T1000 (cell line): Measurements from ENCODE around the gene R3HDM2.
A peak's percentile ranks its signal among the peaks of the same experiment; 100 is the strongest.

Source experiments
- DNase-seq: peaks from one replicate; lab custom pipeline; 2025; ENCODE audit warnings: mixed read lengths; lab: John Stamatoyannopoulos, UW

The R3HDM2 gene

DNA sequence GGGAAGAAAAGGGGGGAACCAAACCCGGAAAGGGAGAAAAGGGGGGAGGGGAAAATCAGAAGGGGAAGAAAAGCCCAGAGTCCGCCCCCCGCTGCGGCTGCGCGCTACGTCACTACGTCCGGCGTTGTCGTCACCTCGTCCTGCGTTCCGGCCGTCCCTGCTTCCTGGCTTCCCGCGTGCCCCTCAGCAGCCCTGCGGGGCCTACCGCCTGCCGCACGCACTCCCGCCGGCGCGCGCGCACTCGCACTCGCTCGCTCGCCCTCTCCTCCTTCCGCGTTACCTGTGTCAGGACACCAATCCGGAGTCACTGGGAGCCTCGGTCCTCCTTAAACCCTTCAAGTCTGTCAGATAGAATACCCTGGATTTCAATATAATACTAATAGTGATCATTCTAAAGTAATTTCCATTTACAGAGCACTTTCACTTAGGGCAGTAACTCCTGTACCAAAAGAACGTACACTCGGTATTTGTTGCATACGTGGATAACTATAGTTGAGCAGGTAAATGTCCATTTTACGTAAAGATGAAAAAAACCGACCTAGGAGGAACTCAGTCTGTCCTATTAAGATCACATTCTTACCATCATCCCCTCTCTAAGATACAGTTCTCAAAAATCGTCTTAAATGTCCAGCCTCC is at the start of gene R3HDM2:
R3HDM2 (minus strand) TSS at position 113 of the 636 bp plus-strand sequence. CDS start 120,615 bp downstream, outside the sequence.
- DNase-seq = peak; percentile 87

DNA sequence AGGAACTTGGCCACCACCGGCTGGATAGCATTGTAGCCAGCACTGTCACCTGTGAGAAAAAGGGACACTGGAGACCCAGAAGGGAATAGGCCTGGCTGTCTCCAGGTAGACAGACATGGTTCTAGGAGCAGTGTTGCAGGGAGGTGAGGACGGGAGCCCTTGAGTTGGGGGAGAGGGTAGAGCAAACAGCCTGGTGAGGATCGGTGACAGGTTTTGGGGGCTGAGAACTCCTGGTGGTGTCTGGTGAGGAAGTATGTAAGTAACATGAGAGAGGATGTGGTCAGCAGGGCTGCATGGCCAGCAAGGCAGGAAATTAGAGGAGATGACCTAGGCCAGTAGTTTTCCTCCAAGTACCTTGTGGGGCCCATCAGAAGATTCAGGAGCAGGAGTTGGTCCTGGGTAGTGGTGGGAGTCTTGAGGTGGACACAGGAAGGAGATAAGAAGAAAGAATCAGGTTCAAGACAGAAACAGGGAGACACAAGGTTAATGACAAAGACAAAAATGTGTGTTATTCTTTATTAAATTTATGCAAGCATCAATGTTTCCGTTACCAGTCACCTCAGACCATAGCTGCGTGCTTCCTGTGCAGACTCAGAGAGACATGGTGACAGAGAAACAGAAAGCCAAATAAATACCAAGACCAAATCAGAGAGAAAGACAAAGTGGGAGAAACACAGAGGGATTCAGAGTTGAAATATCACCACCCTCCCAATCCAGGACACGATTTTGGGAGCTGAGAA is 48.7 kb upstream of the R3HDM2 start, which contains the start of gene ARHGAP9:
ARHGAP9 (minus strand) TSS at position 491 of the 740 bp plus-strand sequence; CDS start at position 31, 460 bp downstream.
- DNase-seq = no peak

GRCh38 chr12:57479043-57479375 is 48.2 kb upstream of the R3HDM2 start:
- no peak for DNase-seq

DNA sequence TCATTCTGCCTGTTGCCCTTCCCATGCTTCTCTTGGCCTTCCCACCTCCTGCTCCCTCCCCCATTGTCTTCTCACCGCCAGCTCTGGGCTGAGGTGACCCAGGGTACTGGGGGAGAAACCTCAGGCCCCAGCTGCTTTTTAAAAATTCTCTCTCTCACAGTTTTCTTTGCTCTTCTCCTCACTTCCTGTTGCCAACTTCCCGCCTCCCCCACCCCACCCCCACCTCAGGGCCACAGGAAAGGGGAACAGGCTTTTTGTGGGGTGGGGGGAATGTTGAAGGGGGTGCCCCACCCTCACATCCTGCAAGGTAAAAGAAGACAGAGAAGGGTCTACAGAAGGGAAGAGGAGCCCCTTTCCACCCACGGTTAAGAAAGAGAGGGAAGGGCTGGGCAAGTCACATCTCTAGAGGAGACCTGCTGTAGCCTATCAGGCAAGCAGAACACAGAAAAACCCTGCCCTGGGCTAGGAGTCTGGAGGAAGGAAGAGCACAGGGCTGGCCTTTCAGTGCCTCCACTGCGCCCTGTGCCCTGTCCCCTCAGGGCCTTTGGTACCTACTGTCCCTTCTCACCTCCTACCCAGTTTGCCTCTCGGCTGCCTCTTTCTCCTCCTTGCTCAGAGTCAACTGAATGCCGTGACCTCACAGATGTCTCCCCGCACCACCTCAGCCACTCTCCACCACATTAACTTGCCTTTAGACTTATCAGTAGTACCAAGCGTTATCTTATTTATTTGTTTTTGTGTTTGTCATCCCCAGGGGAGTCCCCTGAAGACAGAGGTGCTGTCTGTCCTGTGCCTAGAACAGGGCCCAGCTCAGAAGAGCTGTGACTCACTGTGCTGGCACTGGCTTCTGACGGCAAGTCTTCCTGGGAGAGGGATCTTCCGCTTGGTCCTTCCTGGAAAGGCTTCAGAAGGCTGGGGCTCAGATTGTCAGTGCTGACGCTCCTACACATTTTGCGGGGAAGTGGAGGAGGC is 47.2 kb upstream of the R3HDM2 start:
- DNase-seq = no peak

DNA sequence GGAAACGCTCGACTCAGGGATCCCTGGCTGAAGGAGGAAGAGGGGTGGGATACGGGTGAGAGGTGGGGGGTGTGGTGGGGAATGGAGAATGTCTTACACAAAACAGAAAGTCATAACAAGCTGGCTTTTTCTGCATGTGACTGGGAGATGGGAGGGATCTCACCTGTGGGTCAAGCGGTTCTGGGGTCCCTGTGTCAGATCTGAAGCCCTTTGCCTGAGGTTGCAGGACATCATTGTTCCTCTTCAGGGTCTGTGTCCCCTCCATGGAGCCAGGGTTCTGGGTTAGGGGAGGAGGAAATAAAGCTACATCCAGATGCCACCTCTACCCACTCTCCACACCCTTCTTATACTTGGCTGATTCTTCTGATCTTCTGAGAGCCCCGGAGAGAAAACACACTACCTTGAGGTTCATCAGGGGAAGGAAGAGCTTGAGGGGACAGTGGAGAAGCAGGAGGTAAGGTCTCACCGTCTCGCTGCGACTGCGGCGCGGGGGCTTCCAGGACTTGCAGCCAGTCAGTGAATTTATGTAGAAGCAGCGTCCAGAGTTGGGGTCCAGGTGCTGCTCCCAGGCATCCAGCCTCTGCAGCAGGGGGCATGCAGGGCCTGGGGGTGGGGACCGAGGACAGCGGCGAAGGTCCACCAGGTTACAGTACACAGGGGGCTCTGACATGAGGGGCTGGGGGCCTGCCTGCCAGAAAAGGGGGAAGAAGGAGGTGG is 46.3 kb upstream of the R3HDM2 start:
- DNase-seq = no peak

DNA sequence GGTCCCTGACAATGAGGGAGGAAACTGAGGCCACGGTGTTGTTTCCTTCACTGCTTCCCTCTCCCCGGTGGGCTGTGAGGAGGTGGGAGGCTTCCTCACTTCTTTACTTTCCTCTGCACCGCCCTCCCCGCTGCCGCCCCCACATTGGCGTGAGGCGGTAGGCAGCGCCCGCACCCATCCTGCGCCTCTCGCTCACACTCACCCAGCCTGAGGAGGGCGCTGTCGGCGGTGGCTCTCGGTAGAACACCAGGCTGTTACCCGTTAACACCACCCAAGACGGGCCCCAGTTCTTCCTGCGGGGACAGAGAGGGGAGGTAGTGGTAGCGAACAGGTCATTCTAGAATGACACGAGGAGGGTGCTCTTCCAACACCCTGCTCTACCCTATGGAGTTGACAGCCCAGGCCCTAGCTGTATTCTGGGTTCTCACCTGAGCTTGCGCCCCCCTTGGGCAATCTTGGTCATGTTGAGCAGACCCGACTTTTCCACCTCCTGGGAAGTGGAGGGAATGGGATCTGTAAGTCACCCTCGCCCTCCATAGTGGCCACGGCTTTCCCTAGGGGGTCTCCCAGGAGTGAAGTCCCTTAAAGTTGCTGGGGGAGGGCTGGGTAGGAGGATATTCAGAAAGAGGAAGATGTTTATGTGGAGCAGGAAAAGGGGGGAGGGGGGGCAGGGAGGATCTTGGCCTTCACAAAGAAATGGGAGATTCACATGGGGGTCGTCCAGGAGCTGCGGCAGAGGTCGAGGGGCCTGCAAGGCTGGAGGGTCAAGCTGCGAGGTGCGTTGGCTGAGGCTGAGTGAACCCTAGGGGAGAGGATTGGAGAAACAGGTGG is 45.5 kb upstream of the R3HDM2 start:
- no peak for DNase-seq

DNA sequence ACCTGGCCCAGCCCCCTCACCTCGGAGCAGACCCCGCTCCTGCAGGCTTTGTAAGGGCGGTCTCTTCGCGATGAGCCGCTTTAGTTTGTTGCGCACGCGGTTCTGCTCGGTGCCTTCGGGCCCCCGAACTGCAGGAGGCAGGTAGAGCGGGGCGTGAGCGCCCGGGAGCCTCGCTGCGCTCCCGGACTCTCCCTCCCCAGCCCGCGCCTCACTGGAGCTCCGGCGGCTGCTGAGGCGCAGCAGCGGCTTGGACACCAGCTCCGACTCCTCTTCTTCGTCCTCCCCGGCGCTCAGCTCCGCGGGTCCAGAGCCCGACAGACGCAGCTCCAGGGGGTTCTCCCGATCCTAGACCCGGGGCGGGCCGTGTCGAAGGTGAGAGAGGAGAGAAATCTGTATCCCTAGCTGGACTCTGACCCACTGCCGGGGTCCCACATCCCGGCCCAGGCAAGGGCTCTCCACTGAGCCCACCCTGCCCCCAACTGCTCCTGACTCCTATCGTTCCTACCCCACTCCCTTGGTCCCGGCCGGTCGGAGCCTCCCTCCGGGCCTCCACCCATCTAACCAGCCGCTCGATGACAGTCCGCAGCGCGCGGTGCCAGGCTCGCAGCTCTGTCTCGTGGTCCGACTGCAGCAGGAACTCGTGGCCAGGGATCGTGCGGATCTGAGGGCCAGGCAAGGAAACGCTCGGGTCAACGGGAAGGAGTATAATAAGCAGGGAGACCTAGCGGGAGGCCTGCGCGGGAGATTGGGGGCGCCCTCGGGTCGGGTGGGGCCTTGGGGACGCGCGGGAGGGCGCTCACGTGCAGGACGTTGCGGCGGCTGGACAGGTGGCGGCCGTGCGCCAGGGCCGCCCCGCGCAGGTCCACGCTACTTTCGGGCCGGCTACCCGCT is 44.7 kb upstream of the R3HDM2 start:
- DNase-seq = no peak

GRCh38 chr12:57474862-57475261 is 44.0 kb upstream of the R3HDM2 start:
- no peak for DNase-seq

- DNase-seq = no peak
These were observed 43.6 kb upstream of the R3HDM2 start for GRCh38 chr12:57474430-57474829.

GRCh38 chr12:57473886-57474285 is 43.0 kb upstream of the R3HDM2 start:
- DNase-seq = no peak

DNA sequence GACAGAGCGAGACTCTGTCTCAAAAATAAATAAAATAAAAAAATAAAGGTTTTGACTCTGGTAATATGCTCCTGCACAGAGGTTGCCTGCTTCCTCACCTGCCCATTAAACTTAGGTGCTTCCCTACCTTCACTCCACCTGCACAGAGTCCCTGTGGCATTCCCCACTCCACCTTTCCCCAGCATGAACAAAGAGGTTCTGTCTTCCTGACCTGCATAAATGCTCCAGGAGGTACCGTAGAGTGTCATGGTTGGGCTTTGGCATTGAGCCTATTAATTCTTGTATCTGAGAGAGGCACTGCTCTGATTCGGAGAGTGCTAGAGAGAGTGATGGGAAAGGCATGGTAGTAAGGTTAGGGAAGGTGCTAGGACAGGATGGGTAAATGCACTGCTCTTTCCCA is 42.5 kb upstream of the R3HDM2 start:
- no peak for DNase-seq

GRCh38 chr12:57472391-57472790 is 41.5 kb upstream of the R3HDM2 start:
- no peak for DNase-seq

DNA sequence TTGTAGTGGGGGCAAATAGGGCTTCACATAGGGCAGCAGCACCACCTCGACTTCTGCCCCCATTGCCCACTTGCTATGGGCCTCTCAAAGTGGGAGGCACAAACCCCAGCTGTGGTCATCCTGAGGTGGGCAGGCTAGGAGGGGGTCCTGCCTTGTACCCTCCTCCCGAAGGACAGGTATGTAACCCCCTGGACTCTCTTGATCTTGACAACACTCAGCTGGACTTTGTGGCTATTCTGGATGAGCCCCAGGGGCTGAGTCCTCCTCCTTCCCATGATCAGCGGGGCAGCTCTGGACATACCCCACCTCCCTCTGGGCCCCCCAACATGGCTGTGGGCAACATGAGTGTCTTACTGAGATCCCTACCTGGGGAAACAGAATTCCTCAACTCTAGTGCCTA is 40.8 kb upstream of the R3HDM2 start:
- no peak for DNase-seq

DNA sequence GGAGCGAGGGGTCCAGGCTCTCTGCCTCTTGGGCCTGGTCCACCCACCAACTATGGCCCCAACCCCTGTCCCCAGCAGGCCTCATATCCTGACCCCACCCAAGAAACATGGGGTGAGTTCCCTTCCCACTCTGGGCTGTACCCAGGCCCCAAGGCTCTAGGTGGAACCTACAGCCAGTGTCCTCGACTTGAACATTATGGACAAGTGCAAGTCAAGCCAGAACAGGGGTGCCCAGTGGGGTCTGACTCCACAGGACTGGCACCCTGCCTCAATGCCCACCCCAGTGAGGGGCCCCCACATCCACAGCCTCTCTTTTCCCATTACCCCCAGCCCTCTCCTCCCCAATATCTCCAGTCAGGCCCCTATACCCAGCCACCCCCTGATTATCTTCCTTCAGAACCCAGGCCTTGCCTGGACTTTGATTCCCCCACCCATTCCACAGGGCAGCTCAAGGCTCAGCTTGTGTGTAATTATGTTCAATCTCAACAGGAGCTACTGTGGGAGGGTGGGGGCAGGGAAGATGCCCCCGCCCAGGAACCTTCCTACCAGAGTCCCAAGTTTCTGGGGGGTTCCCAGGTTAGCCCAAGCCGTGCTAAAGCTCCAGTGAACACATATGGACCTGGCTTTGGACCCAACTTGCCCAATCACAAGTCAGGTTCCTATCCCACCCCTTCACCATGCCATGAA is 40.3 kb upstream of the R3HDM2 start:
- DNase-seq = no peak

DNA sequence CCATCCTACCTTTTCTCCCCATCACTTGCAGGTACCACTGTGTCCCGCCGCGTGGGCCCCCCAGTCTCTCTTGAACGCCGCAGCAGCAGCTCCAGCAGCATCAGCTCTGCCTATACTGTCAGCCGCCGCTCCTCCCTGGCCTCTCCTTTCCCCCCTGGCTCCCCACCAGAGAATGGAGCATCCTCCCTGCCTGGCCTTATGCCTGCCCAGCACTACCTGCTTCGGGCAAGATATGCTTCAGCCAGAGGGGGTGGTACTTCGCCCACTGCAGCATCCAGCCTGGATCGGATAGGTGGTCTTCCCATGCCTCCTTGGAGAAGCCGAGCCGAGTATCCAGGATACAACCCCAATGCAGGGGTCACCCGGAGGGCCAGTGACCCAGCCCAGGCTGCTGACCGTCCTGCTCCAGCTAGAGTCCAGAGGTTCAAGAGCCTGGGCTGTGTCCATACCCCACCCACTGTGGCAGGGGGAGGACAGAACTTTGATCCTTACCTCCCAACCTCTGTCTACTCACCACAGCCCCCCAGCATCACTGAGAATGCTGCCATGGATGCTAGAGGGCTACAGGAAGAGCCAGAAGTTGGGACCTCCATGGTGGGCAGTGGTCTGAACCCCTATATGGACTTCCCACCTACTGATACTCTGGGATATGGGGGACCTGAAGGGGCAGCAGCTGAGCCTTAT is 39.6 kb upstream of the R3HDM2 start:
- no peak for DNase-seq

DNA sequence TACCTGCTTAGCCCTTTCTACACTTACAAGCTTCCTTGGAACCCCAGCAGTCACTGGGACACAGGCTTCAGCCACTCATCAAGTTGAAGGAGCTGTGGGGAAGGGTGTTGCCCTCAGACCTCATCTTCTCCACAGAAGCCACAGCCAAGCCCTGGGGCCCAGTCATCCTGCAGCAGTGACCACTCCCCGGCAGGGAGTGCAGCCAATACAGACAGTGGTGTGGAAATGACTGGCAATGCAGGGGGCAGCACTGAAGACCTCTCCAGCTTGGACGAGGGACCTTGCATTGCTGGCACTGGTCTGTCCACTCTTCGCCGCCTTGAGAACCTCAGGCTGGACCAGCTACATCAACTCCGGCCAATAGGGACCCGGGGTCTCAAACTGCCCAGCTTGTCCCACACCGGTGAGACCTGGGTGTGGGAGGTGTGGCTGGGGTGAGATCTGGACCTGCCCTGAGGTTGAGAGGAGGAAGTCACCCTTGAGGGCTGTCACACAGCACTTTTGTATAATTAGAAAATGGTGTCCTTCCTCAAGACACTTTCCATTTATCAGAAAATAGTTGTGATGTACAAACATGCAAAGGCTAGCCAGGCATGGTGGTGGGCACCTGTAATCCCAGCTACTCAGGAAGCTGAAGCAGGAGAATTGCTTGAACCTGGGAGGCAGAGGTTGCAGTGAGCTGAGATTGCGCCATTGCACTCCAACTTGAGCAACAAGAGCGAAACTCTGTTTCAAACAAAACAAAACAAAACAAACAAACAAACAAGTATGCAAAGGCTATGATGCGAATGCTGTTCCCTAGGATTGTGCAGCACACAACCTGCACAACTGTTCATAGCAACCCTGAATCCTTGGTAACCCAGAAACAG is 38.7 kb upstream of the R3HDM2 start:
- no peak for DNase-seq

- no peak for DNase-seq
These were observed 37.1 kb upstream of the R3HDM2 start for GRCh38 chr12:57467915-57468314.
